GM19043 (cell line): ENCODE data around the gene SECISBP2L.
"Not testable (repeated sequence)": the region's sequence is repeated elsewhere in the genome, so short reads cannot be mapped to it uniquely, and the experiment has no call there.

ENCODE experiments used
- ATAC-seq: cut with Tn5 transposase; IDR thresholded peaks from one replicate; pipeline ENCODE4 v1.9.1; 2021; ENCODE audit warnings: low read depth; ENCODE audit not compliant: unreplicated experiment

Gene SECISBP2L

GRCh38 chr15:49046220-49047102 lies at the start of gene SECISBP2L:
Gene SECISBP2L, minus strand, starts transcription at chr15:49046446. Its CDS starts 147 bp downstream, at chr15:49046299.
- ATAC-seq: peak; percentile 89

GRCh38 chr15:49094923-49095322 lies 48.7 kb upstream of the SECISBP2L start:
- no peak for ATAC-seq

GRCh38 chr15:49093252-49094105 lies 47.2 kb upstream of the SECISBP2L start:
- no peak for ATAC-seq

- ATAC-seq: no peak
These were observed 42.8 kb upstream of the SECISBP2L start for GRCh38 chr15:49088996-49089395.

- ATAC-seq: no peak
These were observed 39.6 kb upstream of the SECISBP2L start for GRCh38 chr15:49085696-49086459.

GRCh38 chr15:49084285-49084570 lies 38.0 kb upstream of the SECISBP2L start:
- no peak for ATAC-seq

GRCh38 chr15:49083401-49084284 lies 37.4 kb upstream of the SECISBP2L start:
- ATAC-seq: no peak

GRCh38 chr15:49082960-49083359 lies 36.7 kb upstream of the SECISBP2L start:
- no peak for ATAC-seq

- ATAC-seq: no peak
These were observed 33.2 kb upstream of the SECISBP2L start for GRCh38 chr15:49079340-49080039.

- ATAC-seq: no peak
These were observed 29.6 kb upstream of the SECISBP2L start for GRCh38 chr15:49075881-49076280.

- ATAC-seq: not testable (repeated sequence)
These were observed 28.5 kb upstream of the SECISBP2L start for GRCh38 chr15:49074589-49075287.

- ATAC-seq: no peak
These were observed 20.1 kb upstream of the SECISBP2L start for GRCh38 chr15:49066372-49066771.

GRCh38 chr15:49064884-49065283 lies 18.6 kb upstream of the SECISBP2L start:
- no peak for ATAC-seq

GRCh38 chr15:49064281-49064653 lies 18.0 kb upstream of the SECISBP2L start:
- no peak for ATAC-seq

- no peak for ATAC-seq
These were observed 17.4 kb upstream of the SECISBP2L start for GRCh38 chr15:49063402-49064280.

- no peak for ATAC-seq
These were observed 16.7 kb upstream of the SECISBP2L start for GRCh38 chr15:49062900-49063299.

GRCh38 chr15:49060710-49061495 lies 14.7 kb upstream of the SECISBP2L start:
- no peak for ATAC-seq
